ENCODE results near the gene MAD2L1. TPM values are rescaled to one million over a fixed set of nuclear protein-coding genes. Genes with fewer than 3 reads are reported as not detected.
A peak's percentile ranks its signal among the peaks of the same experiment; 100 is the strongest.

Gene MAD2L1
- total RNA-seq: 2.0 TPM

GRCh38 chr4:120066517-120067340 lies at the start of gene MAD2L1:
MAD2L1 (minus strand) TSS chr4:120066848; CDS start chr4:120066734, 114 bp downstream.
- TF ChIP-seq CTCF (IDR thresholded peaks at IDR 0.05) (no peak), POLR2AphosphoS5 (IDR thresholded peaks at IDR 0.05; ENCODE audit: insufficient read depth in 1 of 2, low read depth in 1 of 2) (peak; percentile 96 to 98), POLR2A (IDR thresholded peaks at IDR 0.05) (peak in 1 of 2 donors; percentile 89)
- Histone ChIP-seq H3K9me3 (no peaks in the 10 kb centered on the region), H3K27ac (peak within 1 kb of the TSS; percentile 97), H3K27me3 (no peaks in the 10 kb centered on the region), H3K36me3 (no peaks in the 10 kb centered on the region), H3K4me1 (peaks cover 27% of the 10 kb centered on the region), H3K4me3 (peak within 1 kb of the TSS; percentile 66 to 69)
- DNase-seq (ENCODE audit: extremely low spot score in 2 of 2): peak; percentile 98
- intact Hi-C loops (cut with DNase I): no loop called here

GRCh38 chr4:120111745-120112144 lies 45.1 kb upstream of the MAD2L1 start:
- no peak overlapping the region for H3K27ac ChIP-seq
- no peaks in the 10 kb centered on the region for H3K9me3 ChIP-seq
- H3K4me1 ChIP-seq: no peaks in the 10 kb centered on the region
- intact Hi-C loops (cut with DNase I): no loop called here
- no peaks in the 10 kb centered on the region for H3K27me3 ChIP-seq
- no peak for TF ChIP-seq CTCF (IDR thresholded peaks at IDR 0.05)
- TF ChIP-seq POLR2A (IDR thresholded peaks at IDR 0.05): no peak
- no peak for TF ChIP-seq POLR2AphosphoS5 (IDR thresholded peaks at IDR 0.05; ENCODE audit: insufficient read depth in 1 of 2, low read depth in 1 of 2)
- no peak overlapping the region for H3K4me3 ChIP-seq
- no peak for DNase-seq (ENCODE audit: extremely low spot score in 2 of 2)
- no peaks in the 10 kb centered on the region for H3K36me3 ChIP-seq

GRCh38 chr4:120109406-120109805 lies 42.8 kb upstream of the MAD2L1 start:
- no peak for DNase-seq (ENCODE audit: extremely low spot score in 2 of 2)
- Histone ChIP-seq H3K4me1 (no peaks in the 10 kb centered on the region), H3K36me3 (no peaks in the 10 kb centered on the region), H3K9me3 (no peaks in the 10 kb centered on the region), H3K27ac (no peak overlapping the region), H3K27me3 (no peaks in the 10 kb centered on the region), H3K4me3 (no peak overlapping the region)
- no peak for TF ChIP-seq CTCF (IDR thresholded peaks at IDR 0.05)
- no peak for TF ChIP-seq POLR2A (IDR thresholded peaks at IDR 0.05)
- TF ChIP-seq POLR2AphosphoS5 (IDR thresholded peaks at IDR 0.05; ENCODE audit: insufficient read depth in 1 of 2, low read depth in 1 of 2): no peak
- intact Hi-C loops (cut with DNase I): no loop called here

GRCh38 chr4:120105472-120105871 lies 38.8 kb upstream of the MAD2L1 start:
- Histone ChIP-seq H3K4me1 (no peaks in the 10 kb centered on the region), H3K4me3 (no peak overlapping the region), H3K36me3 (no peaks in the 10 kb centered on the region), H3K27me3 (no peaks in the 10 kb centered on the region), H3K27ac (no peak overlapping the region), H3K9me3 (no peaks in the 10 kb centered on the region)
- TF ChIP-seq POLR2AphosphoS5 (IDR thresholded peaks at IDR 0.05; ENCODE audit: insufficient read depth in 1 of 2, low read depth in 1 of 2) (no peak), CTCF (IDR thresholded peaks at IDR 0.05) (no peak), POLR2A (IDR thresholded peaks at IDR 0.05) (no peak)
- intact Hi-C loops (cut with DNase I): no loop called here
- DNase-seq (ENCODE audit: extremely low spot score in 2 of 2): no peak

Data from vagina (tissue), 2 donors.